ENCODE results near the gene DNAJC25. TPM values are rescaled to one million over a fixed set of nuclear protein-coding genes. Genes with fewer than 3 reads are reported as not detected.

The DNAJC25 gene
- total and polyA plus RNA-seq, 2 experiments from 2014 or later, result 8.4 to 8.9 TPM

- DNase-seq (ENCODE audit: low spot score), result no peak
- Histone ChIP-seq H3K4me1 (ENCODE audit: insufficient read depth) (no peaks in the 10 kb centered on the region), H3K36me3 (ENCODE audit: insufficient read depth) (no peaks in the 10 kb centered on the region), H3K4me3 (no peak overlapping the region), H4K20me1 (replicated peaks; ENCODE audit: insufficient read depth) (no peaks in the 10 kb centered on the region), H3K9me2 (ENCODE audit: insufficient read depth) (no peaks in the 10 kb centered on the region; the same call in 1 of the 2 replicates), H3K4me2 (no peak overlapping the region), H3K79me2 (replicated peaks; ENCODE audit: insufficient read depth) (no peaks in the 10 kb centered on the region), H3K27ac (ENCODE audit: low read depth) (no peak overlapping the region), H3K27me3 (ENCODE audit: insufficient read depth) (no peaks in the 10 kb centered on the region), H3F3A (replicated peaks; ENCODE audit: low read depth) (no peaks in the 10 kb centered on the region), H2AFZ (no peak overlapping the region)
- H3K36me3 Mint-ChIP-seq (ENCODE audit: low read depth), result peaks cover 6% of the 10 kb centered on the region; the same call in 2 of the 3 replicates
- H3K9me3 Mint-ChIP-seq, result peaks cover 5% of the 10 kb centered on the region; the same call in 2 of the 3 replicates
- TF ChIP-seq CREB1 (CRISPR knock-in tag; IDR thresholded peaks at IDR 0.05; ENCODE audit: low read depth), result no peak
- no peak for TF ChIP-seq STAT1 (IDR thresholded peaks at IDR 0.05; ENCODE audit: unreplicated experiment)
- TF ChIP-seq ZNF331 (CRISPR knock-in tag; IDR thresholded peaks at IDR 0.05; ENCODE audit: low read depth), result no peak
- no peak for TF ChIP-seq POLR2AphosphoS5 (IDR thresholded peaks at IDR 0.05; ENCODE audit: low read depth)
- TF ChIP-seq NANOG (IDR thresholded peaks at IDR 0.05; ENCODE audit: borderline replicate concordance), result no peak
- TF ChIP-seq JUNB (IDR thresholded peaks at IDR 0.05; ENCODE audit: unreplicated experiment), result no peak
- TF ChIP-seq EZH2 (IDR thresholded peaks at IDR 0.05; ENCODE audit: low read depth, unreplicated experiment), result no peak
- TF ChIP-seq, protein P1, sequence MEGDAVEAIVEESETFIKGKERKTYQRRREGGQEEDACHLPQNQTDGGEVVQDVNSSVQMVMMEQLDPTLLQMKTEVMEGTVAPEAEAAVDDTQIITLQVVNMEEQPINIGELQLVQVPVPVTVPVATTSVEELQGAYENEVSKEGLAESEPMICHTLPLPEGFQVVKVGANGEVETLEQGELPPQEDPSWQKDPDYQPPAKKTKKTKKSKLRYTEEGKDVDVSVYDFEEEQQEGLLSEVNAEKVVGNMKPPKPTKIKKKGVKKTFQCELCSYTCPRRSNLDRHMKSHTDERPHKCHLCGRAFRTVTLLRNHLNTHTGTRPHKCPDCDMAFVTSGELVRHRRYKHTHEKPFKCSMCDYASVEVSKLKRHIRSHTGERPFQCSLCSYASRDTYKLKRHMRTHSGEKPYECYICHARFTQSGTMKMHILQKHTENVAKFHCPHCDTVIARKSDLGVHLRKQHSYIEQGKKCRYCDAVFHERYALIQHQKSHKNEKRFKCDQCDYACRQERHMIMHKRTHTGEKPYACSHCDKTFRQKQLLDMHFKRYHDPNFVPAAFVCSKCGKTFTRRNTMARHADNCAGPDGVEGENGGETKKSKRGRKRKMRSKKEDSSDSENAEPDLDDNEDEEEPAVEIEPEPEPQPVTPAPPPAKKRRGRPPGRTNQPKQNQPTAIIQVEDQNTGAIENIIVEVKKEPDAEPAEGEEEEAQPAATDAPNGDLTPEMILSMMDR (conservative IDR thresholded peaks at IDR 0.05; ENCODE audit: low read depth in 2 of 2), result no peak
- no peaks in the 10 kb centered on the region; the same call in 1 of the 3 replicates for H3K4me1 Mint-ChIP-seq
- H3K27ac Mint-ChIP-seq, result no peak overlapping the region
- peaks cover 5% of the 10 kb centered on the region for H3K27me3 Mint-ChIP-seq (ENCODE audit: insufficient read depth, low read depth, poor library complexity)
- H3K4me3 Mint-ChIP-seq, result no peak overlapping the region
- no peak for ATAC-seq
Observed at GRCh38 chr9:111678293-111678692, 47.2 kb downstream of the DNAJC25 start.

DNA sequence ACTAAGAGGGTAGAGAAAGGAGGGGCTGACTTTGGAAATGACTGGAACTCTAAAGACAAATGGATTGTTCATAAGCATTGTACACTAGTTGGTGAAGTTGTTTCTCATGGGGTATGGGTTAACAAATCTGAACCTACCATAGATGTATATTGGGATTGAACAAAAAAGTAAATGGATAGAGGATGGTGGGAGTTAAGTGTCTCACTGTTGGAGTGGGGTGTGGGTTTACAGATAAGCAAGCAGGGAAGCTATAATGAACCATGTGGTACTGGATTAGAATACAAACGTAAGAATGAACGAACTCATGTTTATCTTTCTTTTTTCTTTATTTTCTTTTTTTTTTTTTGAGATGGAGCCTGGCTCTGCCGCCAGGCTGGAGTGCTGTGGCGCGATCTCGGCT, 48.1 kb downstream of the DNAJC25 start:
- Histone ChIP-seq H3K27ac (ENCODE audit: low read depth) (no peak overlapping the region), H3K4me2 (no peak overlapping the region), H3F3A (replicated peaks; ENCODE audit: low read depth) (no peaks in the 10 kb centered on the region), H4K20me1 (replicated peaks; ENCODE audit: insufficient read depth) (no peaks in the 10 kb centered on the region), H3K9me2 (ENCODE audit: insufficient read depth) (no peaks in the 10 kb centered on the region), H3K79me2 (replicated peaks; ENCODE audit: insufficient read depth) (no peaks in the 10 kb centered on the region), H3K27me3 (ENCODE audit: insufficient read depth) (no peaks in the 10 kb centered on the region), H3K4me1 (ENCODE audit: insufficient read depth) (no peaks in the 10 kb centered on the region), H3K4me3 (no peak overlapping the region), H2AFZ (no peak overlapping the region), H3K36me3 (ENCODE audit: insufficient read depth) (no peaks in the 10 kb centered on the region)
- no peak for ATAC-seq
- DNase-seq (ENCODE audit: low spot score), result no peak
- Mint-ChIP-seq H3K4me1 (no peaks in the 10 kb centered on the region), H3K27ac (no peak overlapping the region), H3K27me3 (ENCODE audit: insufficient read depth, low read depth, poor library complexity) (peaks cover 3% of the 10 kb centered on the region), H3K9me3 (peaks cover 5% of the 10 kb centered on the region; the same call in 2 of the 3 replicates), H3K4me3 (no peak overlapping the region), H3K36me3 (ENCODE audit: low read depth) (peaks cover 6% of the 10 kb centered on the region; the same call in 2 of the 3 replicates)
- TF ChIP-seq, protein P2, sequence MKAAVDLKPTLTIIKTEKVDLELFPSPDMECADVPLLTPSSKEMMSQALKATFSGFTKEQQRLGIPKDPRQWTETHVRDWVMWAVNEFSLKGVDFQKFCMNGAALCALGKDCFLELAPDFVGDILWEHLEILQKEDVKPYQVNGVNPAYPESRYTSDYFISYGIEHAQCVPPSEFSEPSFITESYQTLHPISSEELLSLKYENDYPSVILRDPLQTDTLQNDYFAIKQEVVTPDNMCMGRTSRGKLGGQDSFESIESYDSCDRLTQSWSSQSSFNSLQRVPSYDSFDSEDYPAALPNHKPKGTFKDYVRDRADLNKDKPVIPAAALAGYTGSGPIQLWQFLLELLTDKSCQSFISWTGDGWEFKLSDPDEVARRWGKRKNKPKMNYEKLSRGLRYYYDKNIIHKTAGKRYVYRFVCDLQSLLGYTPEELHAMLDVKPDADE (IDR thresholded peaks at IDR 0.05), result no peak
- TF ChIP-seq ZNF114 (CRISPR knock-in tag; IDR thresholded peaks at IDR 0.05), result no peak
- TF ChIP-seq JUNB (IDR thresholded peaks at IDR 0.05; ENCODE audit: unreplicated experiment), result no peak
- no peak for TF ChIP-seq ZNF462 (CRISPR knock-in tag; IDR thresholded peaks at IDR 0.05)
- TF ChIP-seq POLR2AphosphoS5 (IDR thresholded peaks at IDR 0.05; ENCODE audit: low read depth), result no peak
- TF ChIP-seq ZNF331 (CRISPR knock-in tag; IDR thresholded peaks at IDR 0.05; ENCODE audit: low read depth), result no peak
- TF ChIP-seq EZH2 (IDR thresholded peaks at IDR 0.05; ENCODE audit: low read depth, unreplicated experiment), result no peak

All from GM23338 (cell line).